Measurements from ENCODE around the gene KMT2C.

DNA sequence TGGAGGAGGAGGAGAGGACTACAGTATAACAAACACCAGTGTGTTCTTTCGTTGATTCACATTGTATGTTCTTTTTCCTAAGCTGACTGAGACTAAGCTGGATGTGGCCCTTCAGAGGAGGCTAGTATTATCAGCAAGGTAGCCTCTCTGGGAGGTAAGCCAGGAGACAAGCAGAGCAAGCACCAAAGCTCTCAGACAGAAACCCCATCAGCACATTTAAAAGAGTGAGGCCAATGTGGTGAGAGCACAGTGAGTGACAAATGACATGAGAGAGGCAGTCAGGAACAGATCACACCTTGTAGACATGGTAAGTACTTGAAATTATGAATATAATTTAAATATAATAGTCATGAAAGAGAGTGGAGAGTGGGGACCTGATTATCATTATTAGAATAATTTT lies 107.6 kb downstream of the KMT2C start:
- TF ChIP-seq TAF1 (IDR thresholded peaks at IDR 0.05; ENCODE audit: low read depth) (no peak), EP300 (IDR thresholded peaks at IDR 0.05; ENCODE audit: borderline replicate concordance) (no peak), TCF12 (IDR thresholded peaks at IDR 0.05; ENCODE audit: low read depth) (no peak), EGR1 (IDR thresholded peaks at IDR 0.05) (no peak), CREB1 (IDR thresholded peaks at IDR 0.05; ENCODE audit: low read depth) (no peak), RAD21 (IDR thresholded peaks at IDR 0.05; ENCODE audit: low read depth) (no peak), FOXM1 (IDR thresholded peaks at IDR 0.05; ENCODE audit: borderline replicate concordance, low read depth) (no peak), TEAD4 (IDR thresholded peaks at IDR 0.05) (no peak), CEBPB (IDR thresholded peaks at IDR 0.05) (no peak)
- TF ChIP-seq, protein P1, sequence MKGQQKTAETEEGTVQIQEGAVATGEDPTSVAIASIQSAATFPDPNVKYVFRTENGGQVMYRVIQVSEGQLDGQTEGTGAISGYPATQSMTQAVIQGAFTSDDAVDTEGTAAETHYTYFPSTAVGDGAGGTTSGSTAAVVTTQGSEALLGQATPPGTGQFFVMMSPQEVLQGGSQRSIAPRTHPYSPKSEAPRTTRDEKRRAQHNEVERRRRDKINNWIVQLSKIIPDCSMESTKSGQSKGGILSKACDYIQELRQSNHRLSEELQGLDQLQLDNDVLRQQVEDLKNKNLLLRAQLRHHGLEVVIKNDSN (IDR thresholded peaks at IDR 0.05) = no peak
- TF ChIP-seq, protein P2, sequence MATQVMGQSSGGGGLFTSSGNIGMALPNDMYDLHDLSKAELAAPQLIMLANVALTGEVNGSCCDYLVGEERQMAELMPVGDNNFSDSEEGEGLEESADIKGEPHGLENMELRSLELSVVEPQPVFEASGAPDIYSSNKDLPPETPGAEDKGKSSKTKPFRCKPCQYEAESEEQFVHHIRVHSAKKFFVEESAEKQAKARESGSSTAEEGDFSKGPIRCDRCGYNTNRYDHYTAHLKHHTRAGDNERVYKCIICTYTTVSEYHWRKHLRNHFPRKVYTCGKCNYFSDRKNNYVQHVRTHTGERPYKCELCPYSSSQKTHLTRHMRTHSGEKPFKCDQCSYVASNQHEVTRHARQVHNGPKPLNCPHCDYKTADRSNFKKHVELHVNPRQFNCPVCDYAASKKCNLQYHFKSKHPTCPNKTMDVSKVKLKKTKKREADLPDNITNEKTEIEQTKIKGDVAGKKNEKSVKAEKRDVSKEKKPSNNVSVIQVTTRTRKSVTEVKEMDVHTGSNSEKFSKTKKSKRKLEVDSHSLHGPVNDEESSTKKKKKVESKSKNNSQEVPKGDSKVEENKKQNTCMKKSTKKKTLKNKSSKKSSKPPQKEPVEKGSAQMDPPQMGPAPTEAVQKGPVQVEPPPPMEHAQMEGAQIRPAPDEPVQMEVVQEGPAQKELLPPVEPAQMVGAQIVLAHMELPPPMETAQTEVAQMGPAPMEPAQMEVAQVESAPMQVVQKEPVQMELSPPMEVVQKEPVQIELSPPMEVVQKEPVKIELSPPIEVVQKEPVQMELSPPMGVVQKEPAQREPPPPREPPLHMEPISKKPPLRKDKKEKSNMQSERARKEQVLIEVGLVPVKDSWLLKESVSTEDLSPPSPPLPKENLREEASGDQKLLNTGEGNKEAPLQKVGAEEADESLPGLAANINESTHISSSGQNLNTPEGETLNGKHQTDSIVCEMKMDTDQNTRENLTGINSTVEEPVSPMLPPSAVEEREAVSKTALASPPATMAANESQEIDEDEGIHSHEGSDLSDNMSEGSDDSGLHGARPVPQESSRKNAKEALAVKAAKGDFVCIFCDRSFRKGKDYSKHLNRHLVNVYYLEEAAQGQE (IDR thresholded peaks at IDR 0.05; ENCODE audit: low read depth) = no peak
- TF ChIP-seq, protein P3, sequence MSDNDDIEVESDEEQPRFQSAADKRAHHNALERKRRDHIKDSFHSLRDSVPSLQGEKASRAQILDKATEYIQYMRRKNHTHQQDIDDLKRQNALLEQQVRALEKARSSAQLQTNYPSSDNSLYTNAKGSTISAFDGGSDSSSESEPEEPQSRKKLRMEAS (IDR thresholded peaks at IDR 0.05) = no peak
